Stimulated activated CD8-positive, alpha-beta memory T cell treated with anti-CD3 and anti-CD28 coated beads, Interleukin-2, amount 100 ng/mL, for 1 hour (primary cell): ENCODE measurements around the gene UBE2L3.
"Not testable (repeated sequence)": the region's sequence is repeated elsewhere in the genome, so short reads cannot be mapped to it uniquely, and the experiment has no call there.

Source experiments
- DNase-seq, 2 donors: peaks; one replicate each; pipeline ENCODE4 v3.0.0-alpha.2; 2020; ENCODE audit warnings: low read depth in 2 of 2

The UBE2L3 gene

GRCh38 chr22:21626073-21626734 is 58.7 kb downstream of the UBE2L3 start:
- no peak for DNase-seq

GRCh38 chr22:21626735-21627469 is 59.4 kb downstream of the UBE2L3 start:
- DNase-seq: no peak

- DNase-seq: no peak
These were observed 61.1 kb downstream of the UBE2L3 start for GRCh38 chr22:21628386-21629254.

GRCh38 chr22:21629255-21630149 is 62.0 kb downstream of the UBE2L3 start, which contains the start of gene YDJC:
YDJC (minus strand) TSS chr22:21630022; CDS start chr22:21630014, 8 bp downstream.
- DNase-seq: peak; percentile 90

- no peak for DNase-seq
These were observed 63.5 kb downstream of the UBE2L3 start for GRCh38 chr22:21631025-21631424.

- peak; percentile 24 to 41 for DNase-seq
These were observed 64.9 kb downstream of the UBE2L3 start, which contains the start of gene CCDC116 for GRCh38 chr22:21632237-21632895. CCDC116 (plus strand) TSS chr22:21632760; CDS start chr22:21633182, 422 bp downstream.

GRCh38 chr22:21632931-21633330 is 65.4 kb downstream of the UBE2L3 start:
- DNase-seq: no peak

GRCh38 chr22:21633481-21633880 is 66.0 kb downstream of the UBE2L3 start:
- DNase-seq: no peak

- no peak for DNase-seq
These were observed 66.6 kb downstream of the UBE2L3 start for GRCh38 chr22:21634081-21634480.

GRCh38 chr22:21634844-21635243 is 67.3 kb downstream of the UBE2L3 start:
- no peak for DNase-seq

GRCh38 chr22:21635771-21636510 is 68.4 kb downstream of the UBE2L3 start:
- DNase-seq: no peak

GRCh38 chr22:21636629-21637218 is 69.2 kb downstream of the UBE2L3 start:
- DNase-seq: no peak

GRCh38 chr22:21637450-21637849 is 69.9 kb downstream of the UBE2L3 start:
- DNase-seq: not testable (repeated sequence)

- no peak for DNase-seq
These were observed 71.8 kb downstream of the UBE2L3 start for GRCh38 chr22:21639359-21639758.

- DNase-seq: no peak
These were observed 73.3 kb downstream of the UBE2L3 start for GRCh38 chr22:21640810-21641209.

- no peak for DNase-seq
These were observed 73.9 kb downstream of the UBE2L3 start for GRCh38 chr22:21641417-21641788.

- peak; percentile 96 for DNase-seq
These were observed 74.5 kb downstream of the UBE2L3 start, which contains the start of gene SDF2L1 for GRCh38 chr22:21641789-21642583. SDF2L1 (plus strand) TSS chr22:21642302; CDS start chr22:21642337, 35 bp downstream.
